ENCODE measurements around the gene CCL21. TPM values are rescaled to one million over a fixed set of nuclear protein-coding genes. Genes with fewer than 3 reads are reported as not detected.
A peak's percentile ranks its signal among the peaks of the same experiment; 100 is the strongest.

The CCL21 gene
- total and polyA plus RNA-seq, 2 of the 13 experiments (the other 11 are each of a cell fraction or from before 2014, with no cell fraction given), result not detected

DNA sequence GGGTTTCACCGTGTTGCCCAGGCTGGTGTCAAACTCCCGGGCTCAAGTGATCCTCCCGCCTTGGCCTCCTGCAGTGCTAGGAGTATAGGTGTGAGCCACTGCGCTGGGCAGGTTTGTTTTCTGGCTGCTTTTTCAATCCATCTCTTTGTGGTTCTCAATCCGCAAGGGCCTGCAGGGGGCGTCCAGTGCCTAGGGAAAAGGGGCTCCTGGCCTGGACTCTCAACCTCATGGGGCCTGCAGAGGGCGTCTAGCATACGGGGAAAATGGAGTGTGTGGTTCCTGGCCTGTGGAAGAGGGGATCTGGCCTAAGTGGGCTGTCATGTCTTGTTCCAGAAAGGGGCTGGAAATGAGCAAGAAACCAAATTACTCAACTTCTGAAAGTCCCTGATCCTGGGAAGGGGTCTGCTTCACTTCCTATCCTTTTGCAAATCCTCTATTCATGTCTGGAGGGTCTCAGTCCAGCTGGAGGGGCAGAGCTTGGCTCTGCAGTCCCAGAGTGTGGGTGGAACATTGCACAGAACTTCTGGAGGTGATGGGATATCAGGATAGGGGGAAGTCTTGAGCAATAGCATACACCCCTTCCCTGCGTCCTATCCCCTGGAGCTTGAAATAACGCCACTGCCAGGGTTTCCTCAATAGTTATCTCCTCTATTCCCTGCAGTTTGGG is 34.8 kb downstream of the CCL21 start (continued):
- TF ChIP-seq CCDC6 (CRISPR knock-in tag; IDR thresholded peaks at IDR 0.05) (no peak), CC2D1A (CRISPR knock-in tag; IDR thresholded peaks at IDR 0.05) (no peak), ZFY (CRISPR knock-in tag; IDR thresholded peaks at IDR 0.05) (peak; percentile 60), CAMTA2 (CRISPR knock-in tag; IDR thresholded peaks at IDR 0.05; ENCODE audit: borderline replicate concordance) (peak; percentile 56; the same call in 1 of the 2 replicates), STAG1 (CRISPR knock-in tag; IDR thresholded peaks at IDR 0.05) (peak; percentile 95), THAP11 (CRISPR knock-in tag; IDR thresholded peaks at IDR 0.05) (0 out of 2 replicates have a peak, but pooled peaks have one; percentile 34), PPARG (CRISPR knock-in tag; conservative IDR thresholded peaks at IDR 0.05) (no peak), SALL1 (CRISPR knock-in tag; IDR thresholded peaks at IDR 0.05) (peak; percentile 58; the same call in 1 of the 2 replicates), PHF21A (CRISPR knock-in tag; IDR thresholded peaks at IDR 0.05) (no peak; the same call in 1 of the 2 replicates), ZNF331 (CRISPR knock-in tag; IDR thresholded peaks at IDR 0.05) (peak; percentile 33; the same call in 1 of the 2 replicates), MTA1 (CRISPR knock-in tag; IDR thresholded peaks at IDR 0.05; ENCODE audit: borderline replicate concordance) (no peak), NFYB (CRISPR knock-in tag; IDR thresholded peaks at IDR 0.05) (no peak), ZC3H13 (CRISPR knock-in tag; IDR thresholded peaks at IDR 0.05) (no peak), MXD1 (CRISPR knock-in tag; IDR thresholded peaks at IDR 0.05) (0 out of 2 replicates have a peak, but pooled peaks have one; percentile 35), ZMYM2 (CRISPR knock-in tag; IDR thresholded peaks at IDR 0.05) (no peak)
- TF ChIP-seq, protein P1, sequence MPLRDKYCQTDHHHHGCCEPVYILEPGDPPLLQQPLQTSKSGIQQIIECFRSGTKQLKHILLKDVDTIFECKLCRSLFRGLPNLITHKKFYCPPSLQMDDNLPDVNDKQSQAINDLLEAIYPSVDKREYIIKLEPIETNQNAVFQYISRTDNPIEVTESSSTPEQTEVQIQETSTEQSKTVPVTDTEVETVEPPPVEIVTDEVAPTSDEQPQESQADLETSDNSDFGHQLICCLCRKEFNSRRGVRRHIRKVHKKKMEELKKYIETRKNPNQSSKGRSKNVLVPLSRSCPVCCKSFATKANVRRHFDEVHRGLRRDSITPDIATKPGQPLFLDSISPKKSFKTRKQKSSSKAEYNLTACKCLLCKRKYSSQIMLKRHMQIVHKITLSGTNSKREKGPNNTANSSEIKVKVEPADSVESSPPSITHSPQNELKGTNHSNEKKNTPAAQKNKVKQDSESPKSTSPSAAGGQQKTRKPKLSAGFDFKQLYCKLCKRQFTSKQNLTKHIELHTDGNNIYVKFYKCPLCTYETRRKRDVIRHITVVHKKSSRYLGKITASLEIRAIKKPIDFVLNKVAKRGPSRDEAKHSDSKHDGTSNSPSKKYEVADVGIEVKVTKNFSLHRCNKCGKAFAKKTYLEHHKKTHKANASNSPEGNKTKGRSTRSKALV (CRISPR knock-in tag; IDR thresholded peaks at IDR 0.05), result peak; percentile 69; the same call in 1 of the 2 replicates
- TF ChIP-seq, protein P2, sequence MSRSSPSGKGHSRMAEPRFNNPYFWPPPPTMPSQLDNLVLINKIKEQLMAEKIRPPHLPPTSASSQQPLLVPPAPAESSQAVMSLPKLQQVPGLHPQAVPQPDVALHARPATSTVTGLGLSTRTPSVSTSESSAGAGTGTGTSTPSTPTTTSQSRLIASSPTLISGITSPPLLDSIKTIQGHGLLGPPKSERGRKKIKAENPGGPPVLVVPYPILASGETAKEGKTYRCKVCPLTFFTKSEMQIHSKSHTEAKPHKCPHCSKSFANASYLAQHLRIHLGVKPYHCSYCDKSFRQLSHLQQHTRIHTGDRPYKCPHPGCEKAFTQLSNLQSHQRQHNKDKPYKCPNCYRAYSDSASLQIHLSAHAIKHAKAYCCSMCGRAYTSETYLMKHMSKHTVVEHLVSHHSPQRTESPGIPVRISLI (CRISPR knock-in tag; IDR thresholded peaks at IDR 0.05; ENCODE audit: borderline replicate concordance), result no peak
- TF ChIP-seq, protein P3, sequence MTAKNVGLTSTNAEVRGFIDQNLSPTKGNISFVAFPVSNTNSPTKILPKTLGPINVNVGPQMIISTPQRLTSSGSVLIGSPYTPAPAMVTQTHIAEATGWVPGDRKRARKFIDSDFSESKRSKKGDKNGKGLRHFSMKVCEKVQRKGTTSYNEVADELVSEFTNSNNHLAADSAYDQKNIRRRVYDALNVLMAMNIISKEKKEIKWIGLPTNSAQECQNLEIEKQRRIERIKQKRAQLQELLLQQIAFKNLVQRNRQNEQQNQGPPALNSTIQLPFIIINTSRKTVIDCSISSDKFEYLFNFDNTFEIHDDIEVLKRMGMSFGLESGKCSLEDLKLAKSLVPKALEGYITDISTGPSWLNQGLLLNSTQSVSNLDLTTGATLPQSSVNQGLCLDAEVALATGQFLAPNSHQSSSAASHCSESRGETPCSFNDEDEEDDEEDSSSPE (CRISPR knock-in tag; IDR thresholded peaks at IDR 0.05), result peak; percentile 28; the same call in 1 of the 2 replicates
- TF ChIP-seq, protein P4, sequence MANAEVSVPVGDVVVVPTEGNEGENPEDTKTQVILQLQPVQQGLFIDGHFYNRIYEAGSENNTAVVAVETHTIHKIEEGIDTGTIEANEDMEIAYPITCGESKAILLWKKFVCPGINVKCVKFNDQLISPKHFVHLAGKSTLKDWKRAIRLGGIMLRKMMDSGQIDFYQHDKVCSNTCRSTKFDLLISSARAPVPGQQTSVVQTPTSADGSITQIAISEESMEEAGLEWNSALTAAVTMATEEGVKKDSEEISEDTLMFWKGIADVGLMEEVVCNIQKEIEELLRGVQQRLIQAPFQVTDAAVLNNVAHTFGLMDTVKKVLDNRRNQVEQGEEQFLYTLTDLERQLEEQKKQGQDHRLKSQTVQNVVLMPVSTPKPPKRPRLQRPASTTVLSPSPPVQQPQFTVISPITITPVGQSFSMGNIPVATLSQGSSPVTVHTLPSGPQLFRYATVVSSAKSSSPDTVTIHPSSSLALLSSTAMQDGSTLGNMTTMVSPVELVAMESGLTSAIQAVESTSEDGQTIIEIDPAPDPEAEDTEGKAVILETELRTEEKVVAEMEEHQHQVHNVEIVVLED (CRISPR knock-in tag; IDR thresholded peaks at IDR 0.05; ENCODE audit: borderline replicate concordance), result no peak
- TF ChIP-seq, protein P5, sequence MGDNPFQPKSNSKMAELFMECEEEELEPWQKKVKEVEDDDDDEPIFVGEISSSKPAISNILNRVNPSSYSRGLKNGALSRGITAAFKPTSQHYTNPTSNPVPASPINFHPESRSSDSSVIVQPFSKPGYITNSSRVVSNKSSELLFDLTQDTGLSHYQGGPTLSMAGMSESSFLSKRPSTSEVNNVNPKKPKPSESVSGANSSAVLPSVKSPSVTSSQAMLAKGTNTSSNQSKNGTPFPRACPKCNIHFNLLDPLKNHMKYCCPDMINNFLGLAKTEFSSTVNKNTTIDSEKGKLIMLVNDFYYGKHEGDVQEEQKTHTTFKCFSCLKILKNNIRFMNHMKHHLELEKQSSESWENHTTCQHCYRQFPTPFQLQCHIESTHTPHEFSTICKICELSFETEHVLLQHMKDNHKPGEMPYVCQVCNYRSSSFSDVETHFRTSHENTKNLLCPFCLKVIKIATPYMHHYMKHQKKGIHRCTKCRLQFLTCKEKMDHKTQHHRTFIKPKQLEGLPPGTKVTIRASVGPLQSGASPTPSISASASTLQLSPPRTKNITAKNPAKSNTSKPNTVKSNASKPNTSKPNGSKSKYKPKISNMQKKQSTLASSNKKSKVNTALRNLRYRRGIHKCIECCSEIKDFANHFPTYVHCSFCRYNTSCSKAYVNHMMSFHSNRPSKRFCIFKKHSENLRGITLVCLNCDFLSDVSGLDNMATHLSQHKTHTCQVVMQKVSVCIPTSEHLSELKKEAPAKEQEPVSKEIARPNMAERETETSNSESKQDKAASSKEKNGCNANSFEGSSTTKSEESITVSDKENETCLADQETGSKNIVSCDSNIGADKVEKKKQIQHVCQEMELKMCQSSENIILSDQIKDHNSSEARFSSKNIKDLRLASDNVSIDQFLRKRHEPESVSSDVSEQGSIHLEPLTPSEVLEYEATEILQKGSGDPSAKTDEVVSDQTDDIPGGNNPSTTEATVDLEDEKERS (CRISPR knock-in tag; IDR thresholded peaks at IDR 0.05), result peak; percentile 23; the same call in 1 of the 2 replicates
